HepG2 (cell line): ENCODE results near the gene TEKT3. TPM values are rescaled to one million over a fixed set of nuclear protein-coding genes. Genes with fewer than 3 reads are reported as not detected.

Source experiments
- ATAC-seq: fragments of 200-7000 bp; cut with Tn5 transposase; 3 replicates; pipeline ENCODE4 v1.9.1; 2020; ENCODE audit warnings: mild to moderate bottlenecking, moderate library complexity
- BruUV-seq: library from RNA; stranded (reverse); fragments of 400-500 nt; replicated peaks from 2 replicates; lab custom pipeline; 2021; lab: Mats Ljungman, UMichigan
- CTCF ChIA-PET: fragments of 300-600 bp; formaldehyde crosslinking; extraction: SDS; loops from one replicate; lab custom pipeline; 2021; ENCODE audit warnings: low total read pairs, inconsistent platforms, low intra/inter-chr PET ratio; lab: Yijun Ruan, JAX
- POLR2A ChIA-PET: fragments of 350-600 bp; sonication (Branson Sonifier 250); formaldehyde crosslinking; loops from one replicate; lab custom pipeline; 2020; ENCODE audit warnings: antibody characterized with exemption, inconsistent platforms; lab: Yijun Ruan, JAX
- DNase-seq: peaks from one replicate; pipeline ENCODE4 v3.0.0-alpha.2; 2015; ENCODE audit warnings: low spot score
- FAIRE-seq: peaks from 3 replicates; lab custom pipeline; 2011; peaks lifted over from hg19 to GRCh38; lab: Jason Lieb, UNC
- H2AFZ ChIP-seq: one replicate; pipeline ENCODE4 v1.6.1; 2011; ENCODE audit warnings: low read length, inconsistent platforms
- H3K27ac ChIP-seq: fragments of 300-600 bp; 3 replicates; pipeline ENCODE4 v1.8.0; 2011; ENCODE audit warnings: mixed run types, mild to moderate bottlenecking, mixed read lengths, low read length, inconsistent platforms; ENCODE audit not compliant: insufficient read depth; ENCODE audit errors: extremely low read length
- H3K27me3 ChIP-seq, 2 experiments: fragments of 200-600 bp in 1 of 2; 2 replicates in 1 of 2; 3 replicates in 1 of 2; pipeline versions ENCODE4 v1.6.0 to v1.8.0; 2011; ENCODE audit warnings: low read length in 2 of 2, mild to moderate bottlenecking in 2 of 2, moderate library complexity in 2 of 2, inconsistent platforms in 1 of 2; ENCODE audit not compliant: insufficient read depth in 2 of 2, control insufficient read depth in 1 of 2
- H3K36me3 ChIP-seq, 2 experiments: fragments of 200-600 bp in 1 of 2; replicated peaks in 1 of 2; 2 replicates in 1 of 2; 3 replicates in 1 of 2; pipeline versions ENCODE4 v1.5.1 to v1.8.0; 2011; ENCODE audit warnings: low read length in 2 of 2, inconsistent platforms in 1 of 2; ENCODE audit not compliant: insufficient read depth in 2 of 2, control insufficient read depth in 1 of 2
- H3K4me1 ChIP-seq: 2 replicates; pipeline ENCODE4 v1.5.1; 2012; ENCODE audit warnings: low read length, inconsistent platforms; ENCODE audit not compliant: insufficient read depth
- H3K4me2 ChIP-seq: 2 replicates; pipeline ENCODE4 v1.6.0; 2011; ENCODE audit warnings: low read depth, low read length, inconsistent platforms
- H3K4me3 ChIP-seq, 3 experiments: fragments of 200-600 bp in 1 of 3; sonication (generic), shearing (Covaris generic) in 1 of 3; replicated peaks in 1 of 3; 2 replicates each; pipeline ENCODE4 v1.5.1; 2011 to 2016; ENCODE audit warnings: low read length in 3 of 3, inconsistent platforms in 2 of 3, low read depth in 2 of 3, mild to moderate bottlenecking in 2 of 3, control low read depth in 1 of 3, mixed read lengths in 1 of 3; ENCODE audit not compliant: insufficient read depth in 1 of 3
- H3K79me2 ChIP-seq: one replicate; pipeline ENCODE4 v1.6.1; 2011; ENCODE audit warnings: low read length, inconsistent platforms; ENCODE audit not compliant: insufficient read depth
- H3K9ac ChIP-seq: 2 replicates; pipeline ENCODE4 v1.6.0; 2011; ENCODE audit warnings: mild to moderate bottlenecking, low read depth, low read length, inconsistent platforms; ENCODE audit not compliant: insufficient read depth
- H3K9me3 ChIP-seq: 2 replicates; pipeline ENCODE4 v1.5.1; 2012; ENCODE audit warnings: mild to moderate bottlenecking, low read length
- H4K20me1 ChIP-seq: 2 replicates; pipeline ENCODE4 v1.6.0; 2011; ENCODE audit warnings: inconsistent platforms, mild to moderate bottlenecking, low read length, moderate library complexity; ENCODE audit not compliant: insufficient read depth
- CREB1 ChIP-seq, 2 experiments: fragments of 450-650 bp in 1 of 2; IDR thresholded peaks; 2 replicates each; pipeline ENCODE4 v1.6.1; 2016 to 2017; ENCODE audit warnings: control low read depth in 1 of 2, mild to moderate bottlenecking in 1 of 2, missing compliant biosample characterization in 1 of 2, missing genetic modification characterization in 1 of 2
- ESRRA ChIP-seq: sonication (generic); formaldehyde crosslinking; IDR thresholded peaks from 2 replicates; pipeline ENCODE4 v1.5.1; 2020; ENCODE audit warnings: mild to moderate bottlenecking, low read depth, missing genetic modification reagents
- ETV6 ChIP-seq: sonication (generic); formaldehyde crosslinking; conservative IDR thresholded peaks from 2 replicates; pipeline ENCODE4 v1.4.0; 2020; ENCODE audit warnings: missing genetic modification reagents
- FOSL2 ChIP-seq: sonication (generic); formaldehyde crosslinking; IDR thresholded peaks from 2 replicates; pipeline ENCODE4 v1.4.0; 2020; ENCODE audit warnings: missing genetic modification reagents
- MIXL1 ChIP-seq: IDR thresholded peaks from 2 replicates; pipeline ENCODE4 v1.6.1; 2016
- NCOA2 ChIP-seq: sonication (generic); formaldehyde crosslinking; IDR thresholded peaks from 2 replicates; pipeline ENCODE4 v1.8.0; 2022; ENCODE audit warnings: inconsistent platforms
- PLRG1 ChIP-seq: fragments of 450-650 bp; conservative IDR thresholded peaks from 2 replicates; pipeline ENCODE4 v1.6.1; 2016
- ZNF136 ChIP-seq: sonication (generic); formaldehyde crosslinking; IDR thresholded peaks from 2 replicates; pipeline ENCODE4 v1.8.1; 2022; ENCODE audit warnings: low read depth, mild to moderate bottlenecking, moderate library complexity, missing genetic modification reagents
- ZNF17 ChIP-seq: sonication (generic); formaldehyde crosslinking; IDR thresholded peaks from 2 replicates; pipeline ENCODE4 v1.5.0; 2020; ENCODE audit warnings: mild to moderate bottlenecking, missing genetic modification reagents
- ZNF333 ChIP-seq: sonication (generic); formaldehyde crosslinking; IDR thresholded peaks from 2 replicates; pipeline ENCODE4 v1.4.0; 2020; ENCODE audit warnings: mild to moderate bottlenecking, missing genetic modification reagents, borderline replicate concordance
- WGBS: methylation state at CpG from one replicate; pipeline ENCODE4 v1.1.6; 2017; ENCODE audit warnings: low lambda C conversion rate; 5-methylcytosine and 5-hydroxymethylcytosine counted together
- in situ Hi-C: cut with HindIII; loops from 2 replicates; pipeline ENCODE4 v1.10.0; 2017; ENCODE audit warnings: low pct_unique_long_range_greater_than_20kb; ENCODE audit not compliant: extremely low pct_ligation_motif_present
- intact Hi-C: fragments of 100-400 bp; cut with micrococcal nuclease; formaldehyde crosslinking; loops from one replicate; pipeline ENCODE4 v1.10.0; 2022; ENCODE audit not compliant: unreplicated experiment
- polyA plus RNA-seq, 8 experiments: library from polyadenylated mRNA; depleted of rRNA in 3 of 8; stranded (reverse) in 7 of 8; unstranded in 1 of 8; fragments of >200 nt; fragmentation: Illumina TruSeq in 4 of 8; extraction: Trizol in 4 of 8; gene quantifications; 2 replicates each; pipeline versions ENCODE4 v1.2.1 to v1.2.3, GENCODE V29; 2011 to 2016; ENCODE audit warnings: low read depth in 4 of 8, missing spikeins in 1 of 8, mixed read lengths in 1 of 8; ENCODE audit not compliant: insufficient read depth in 1 of 8
- total RNA-seq, 5 experiments: library from RNA; depleted of rRNA; stranded (reverse); fragments of >200 nt; fragmentation: Illumina TruSeq; extraction: Trizol; gene quantifications; 2 replicates each; pipeline ENCODE4 v1.2.3, GENCODE V29; 2016; ENCODE audit warnings: low read depth in 1 of 5
- TF ChIP-seq, protein P1 (sequence below): sonication (generic); formaldehyde crosslinking; IDR thresholded peaks from 2 replicates; pipeline ENCODE4 v1.4.0; 2020; ENCODE audit warnings: missing genetic modification reagents
- TF ChIP-seq, protein P2 (sequence below): sonication (generic); formaldehyde crosslinking; IDR thresholded peaks from 2 replicates; pipeline ENCODE4 v1.8.0; 2022; ENCODE audit warnings: mild to moderate bottlenecking, missing genetic modification reagents, moderate library complexity
- TF ChIP-seq, protein P3 (sequence below): sonication (generic); formaldehyde crosslinking; IDR thresholded peaks from 2 replicates; pipeline ENCODE4 v1.4.0; 2020; ENCODE audit warnings: missing genetic modification reagents, borderline replicate concordance

Gene TEKT3
- total and polyA plus RNA-seq, 2 of the 13 experiments (the other 11 are each of a cell fraction or from before 2014, with no cell fraction given): 0.58 to 0.82 TPM

DNA sequence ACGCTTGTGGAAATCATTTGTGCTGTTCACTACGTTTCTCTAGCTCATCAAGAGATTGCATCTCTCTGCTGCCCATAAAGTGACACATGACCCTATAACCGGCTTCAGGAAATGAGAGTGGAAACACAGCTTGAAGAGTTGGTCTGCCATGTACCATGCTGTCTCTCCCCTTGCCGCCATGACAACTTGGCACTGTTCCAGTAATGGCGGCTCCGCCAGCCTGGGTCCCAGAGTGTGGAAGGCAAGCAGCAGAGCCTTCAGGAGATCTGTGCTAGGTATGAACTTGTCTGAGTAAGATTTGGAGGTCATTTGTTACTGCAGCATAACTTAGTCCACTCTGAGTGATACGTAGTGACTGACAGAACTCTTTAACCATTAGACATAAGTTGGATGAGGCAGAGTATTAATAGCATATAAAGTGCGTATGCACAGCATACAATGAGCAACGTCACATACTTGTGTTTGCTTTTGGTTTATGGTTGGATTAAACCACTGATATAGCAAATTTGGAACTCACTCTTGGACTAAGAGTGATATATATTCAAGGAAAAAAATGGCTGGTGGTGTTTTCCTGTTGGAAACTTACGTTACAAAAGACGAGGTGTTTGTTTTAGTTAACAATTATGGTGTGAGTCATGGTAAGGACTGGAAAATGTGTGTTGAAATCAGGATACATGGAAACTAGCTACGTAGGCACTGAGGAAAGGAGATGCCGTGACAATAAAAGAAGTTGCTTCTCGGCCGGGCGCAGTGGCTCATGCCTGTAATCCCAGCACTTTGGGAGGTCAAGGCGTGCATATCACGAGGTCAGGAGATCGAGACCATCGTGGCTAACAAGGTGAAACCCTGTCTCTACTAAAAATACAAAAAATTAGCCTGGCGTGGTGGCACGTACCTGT lies 51.9 kb downstream of the TEKT3 start (continued):
- peak; percentile 25; the same call in 1 of the 2 replicates for TF ChIP-seq CREB1 (IDR thresholded peaks at IDR 0.05)
- 0 out of 2 replicates have a peak, but pooled peaks have one; percentile 29 for TF ChIP-seq CREB1 (CRISPR knock-in tag; IDR thresholded peaks at IDR 0.05)
- no peak for TF ChIP-seq ZNF136 (CRISPR knock-in tag)
- TF ChIP-seq ESRRA (CRISPR knock-in tag): no peak
- TF ChIP-seq FOSL2 (CRISPR knock-in tag): peak; percentile 83
- no peak for TF ChIP-seq MIXL1 (CRISPR knock-in tag)
- no peak for TF ChIP-seq ZNF333 (CRISPR knock-in tag)
- TF ChIP-seq, all 625 proteins: peak for 7

DNA sequence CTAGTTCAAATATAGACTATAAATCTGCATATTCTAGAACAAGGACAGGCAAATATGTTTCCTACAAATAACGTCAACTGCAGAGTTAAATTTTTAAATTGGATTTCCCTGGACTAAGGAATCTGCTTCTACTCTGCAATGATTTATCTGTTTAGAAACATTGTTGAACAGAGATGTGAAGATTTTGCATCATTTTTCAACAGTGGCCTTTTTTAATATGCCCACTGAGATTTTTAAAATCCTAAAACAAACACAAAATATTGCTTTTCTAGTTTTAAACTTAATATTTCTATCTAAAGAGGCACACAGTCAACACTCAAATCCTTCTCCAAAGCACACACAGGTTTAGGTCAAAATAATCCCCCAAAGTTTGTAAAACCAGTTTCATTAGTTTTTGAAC lies 52.5 kb downstream of the TEKT3 start:
- Histone ChIP-seq H3K9me3 (no peaks in the 10 kb centered on the region), H4K20me1 (no peaks in the 10 kb centered on the region), H3K4me2 (no peak overlapping the region), H3K4me1 (peaks cover 8% of the 10 kb centered on the region; the same call in 1 of the 2 replicates), H3K36me3 (no peaks in the 10 kb centered on the region), H3K27ac (no peak overlapping the region), H2AFZ (no peak overlapping the region), H3K9ac (no peak overlapping the region), H3K27me3 (peaks cover 0 to 8% of the 10 kb centered on the region in 2 experiments; a peak in 1 of 5 replicates), H3K79me2 (no peaks in the 10 kb centered on the region), H3K4me3 (no peak overlapping the region)
- ChIA-PET POLR2A (no interaction called here), CTCF (no interaction called here)
- in situ Hi-C loops: loop anchor here (10.0 kb wide), 1 partner anchor 56 kb away; the partner anchor contains the start of gene TEKT3
- ATAC-seq (no peak), DNase-seq (no peak), FAIRE-seq (no peak)
- intact Hi-C loops: no loop called here
- no TSS peak for BruUV-seq
- WGBS: 56% methylated on average over 1 of the region's 1 CpG
- TF ChIP-seq, protein P1, sequence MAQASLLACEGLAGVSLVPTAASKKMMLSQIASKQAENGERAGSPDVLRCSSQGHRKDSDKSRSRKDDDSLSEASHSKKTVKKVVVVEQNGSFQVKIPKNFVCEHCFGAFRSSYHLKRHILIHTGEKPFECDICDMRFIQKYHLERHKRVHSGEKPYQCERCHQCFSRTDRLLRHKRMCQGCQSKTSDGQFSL (CRISPR knock-in tag): no peak
- TF ChIP-seq NCOA2 (CRISPR knock-in tag) (no peak), ETV6 (CRISPR knock-in tag) (no peak), ZNF17 (no peak), PLRG1 (no peak)
- TF ChIP-seq, protein P2, sequence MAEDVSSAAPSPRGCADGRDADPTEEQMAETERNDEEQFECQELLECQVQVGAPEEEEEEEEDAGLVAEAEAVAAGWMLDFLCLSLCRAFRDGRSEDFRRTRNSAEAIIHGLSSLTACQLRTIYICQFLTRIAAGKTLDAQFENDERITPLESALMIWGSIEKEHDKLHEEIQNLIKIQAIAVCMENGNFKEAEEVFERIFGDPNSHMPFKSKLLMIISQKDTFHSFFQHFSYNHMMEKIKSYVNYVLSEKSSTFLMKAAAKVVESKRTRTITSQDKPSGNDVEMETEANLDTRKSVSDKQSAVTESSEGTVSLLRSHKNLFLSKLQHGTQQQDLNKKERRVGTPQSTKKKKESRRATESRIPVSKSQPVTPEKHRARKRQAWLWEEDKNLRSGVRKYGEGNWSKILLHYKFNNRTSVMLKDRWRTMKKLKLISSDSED (CRISPR knock-in tag): no peak
- TF ChIP-seq, protein P3, sequence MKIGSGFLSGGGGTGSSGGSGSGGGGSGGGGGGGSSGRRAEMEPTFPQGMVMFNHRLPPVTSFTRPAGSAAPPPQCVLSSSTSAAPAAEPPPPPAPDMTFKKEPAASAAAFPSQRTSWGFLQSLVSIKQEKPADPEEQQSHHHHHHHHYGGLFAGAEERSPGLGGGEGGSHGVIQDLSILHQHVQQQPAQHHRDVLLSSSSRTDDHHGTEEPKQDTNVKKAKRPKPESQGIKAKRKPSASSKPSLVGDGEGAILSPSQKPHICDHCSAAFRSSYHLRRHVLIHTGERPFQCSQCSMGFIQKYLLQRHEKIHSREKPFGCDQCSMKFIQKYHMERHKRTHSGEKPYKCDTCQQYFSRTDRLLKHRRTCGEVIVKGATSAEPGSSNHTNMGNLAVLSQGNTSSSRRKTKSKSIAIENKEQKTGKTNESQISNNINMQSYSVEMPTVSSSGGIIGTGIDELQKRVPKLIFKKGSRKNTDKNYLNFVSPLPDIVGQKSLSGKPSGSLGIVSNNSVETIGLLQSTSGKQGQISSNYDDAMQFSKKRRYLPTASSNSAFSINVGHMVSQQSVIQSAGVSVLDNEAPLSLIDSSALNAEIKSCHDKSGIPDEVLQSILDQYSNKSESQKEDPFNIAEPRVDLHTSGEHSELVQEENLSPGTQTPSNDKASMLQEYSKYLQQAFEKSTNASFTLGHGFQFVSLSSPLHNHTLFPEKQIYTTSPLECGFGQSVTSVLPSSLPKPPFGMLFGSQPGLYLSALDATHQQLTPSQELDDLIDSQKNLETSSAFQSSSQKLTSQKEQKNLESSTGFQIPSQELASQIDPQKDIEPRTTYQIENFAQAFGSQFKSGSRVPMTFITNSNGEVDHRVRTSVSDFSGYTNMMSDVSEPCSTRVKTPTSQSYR (CRISPR knock-in tag): no peak
